Vagina (tissue), 2 donors: ENCODE measurements around the gene SKAP1.

ENCODE experiments used
- POLR2AphosphoS5 ChIP-seq, 2 donors: sonication (generic); formaldehyde crosslinking; IDR thresholded peaks; one replicate each; pipeline ENCODE4 v1.9.0; 2017; ENCODE audit warnings: antibody characterized with exemption in 2 of 2, mild to moderate bottlenecking in 2 of 2, low read depth in 1 of 2; ENCODE audit not compliant: insufficient read depth in 1 of 2
- TF ChIP-seq, protein P1 (sequence below), 3 experiments: fragments of 450-650 bp in 2 of 3; fragments of 200-600 bp in 1 of 3; sonication (generic) in 1 of 3; IDR thresholded peaks; one replicate each; pipeline ENCODE4 v1.5.1; 2017 to 2019; ENCODE audit warnings: antibody characterized with exemption in 3 of 3, mild to moderate bottlenecking in 2 of 3, moderate library complexity in 2 of 3

DNA sequence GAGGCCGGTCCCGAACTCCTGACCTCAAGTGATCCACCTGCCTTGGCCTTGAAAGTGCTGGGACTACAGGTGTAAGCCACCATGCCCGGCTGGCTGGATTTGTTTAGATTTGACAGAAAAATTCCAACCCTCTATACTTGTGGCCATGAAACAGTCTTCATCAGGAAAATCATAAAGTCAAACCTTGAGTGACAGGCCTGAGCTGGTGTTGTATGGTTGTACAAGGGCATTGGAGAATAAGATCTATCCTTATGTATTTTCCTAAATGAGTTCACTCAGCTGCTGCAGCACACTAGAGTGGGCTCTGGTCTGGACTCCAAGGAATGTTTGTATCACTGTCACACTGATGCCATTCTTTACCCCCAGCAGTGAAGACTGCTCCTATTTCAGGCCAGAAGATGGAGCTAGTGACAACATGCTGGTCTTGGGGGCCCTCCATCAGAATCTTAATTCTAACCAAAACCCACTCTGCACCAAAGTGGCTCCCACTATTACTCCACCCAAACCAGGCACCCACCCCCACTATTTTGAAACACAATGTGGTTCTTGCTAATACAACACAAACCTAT is 295.0 kb downstream of the SKAP1 start:
- TF ChIP-seq, protein P1, sequence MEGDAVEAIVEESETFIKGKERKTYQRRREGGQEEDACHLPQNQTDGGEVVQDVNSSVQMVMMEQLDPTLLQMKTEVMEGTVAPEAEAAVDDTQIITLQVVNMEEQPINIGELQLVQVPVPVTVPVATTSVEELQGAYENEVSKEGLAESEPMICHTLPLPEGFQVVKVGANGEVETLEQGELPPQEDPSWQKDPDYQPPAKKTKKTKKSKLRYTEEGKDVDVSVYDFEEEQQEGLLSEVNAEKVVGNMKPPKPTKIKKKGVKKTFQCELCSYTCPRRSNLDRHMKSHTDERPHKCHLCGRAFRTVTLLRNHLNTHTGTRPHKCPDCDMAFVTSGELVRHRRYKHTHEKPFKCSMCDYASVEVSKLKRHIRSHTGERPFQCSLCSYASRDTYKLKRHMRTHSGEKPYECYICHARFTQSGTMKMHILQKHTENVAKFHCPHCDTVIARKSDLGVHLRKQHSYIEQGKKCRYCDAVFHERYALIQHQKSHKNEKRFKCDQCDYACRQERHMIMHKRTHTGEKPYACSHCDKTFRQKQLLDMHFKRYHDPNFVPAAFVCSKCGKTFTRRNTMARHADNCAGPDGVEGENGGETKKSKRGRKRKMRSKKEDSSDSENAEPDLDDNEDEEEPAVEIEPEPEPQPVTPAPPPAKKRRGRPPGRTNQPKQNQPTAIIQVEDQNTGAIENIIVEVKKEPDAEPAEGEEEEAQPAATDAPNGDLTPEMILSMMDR (IDR thresholded peaks at IDR 0.05) = no peak
- TF ChIP-seq POLR2AphosphoS5 (IDR thresholded peaks at IDR 0.05; ENCODE audit: insufficient read depth in 1 of 2, low read depth in 1 of 2) = no peak
